ENCODE measurements around the gene GOLT1A.

The GOLT1A gene

GRCh38 chr1:204218552-204218951, 4.8 kb upstream of the GOLT1A start:
- H3K9me2 ChIP-seq (ENCODE audit: low read depth, low read length), result no peaks in the 10 kb centered on the region
- H3F3A ChIP-seq (ENCODE audit: insufficient read depth, low read length), result no peaks in the 10 kb centered on the region
- no peak overlapping the region for H3K9ac ChIP-seq (ENCODE audit: low read length)
- H3K36me3 ChIP-seq (ENCODE audit: insufficient read depth, low read length), result no peaks in the 10 kb centered on the region
- no peaks in the 10 kb centered on the region for H3K4me1 ChIP-seq (ENCODE audit: insufficient read depth, low read length, severe bottlenecking)
- H3K9me3 ChIP-seq (ENCODE audit: low read length), result no peaks in the 10 kb centered on the region
- no peaks in the 10 kb centered on the region for H4K20me1 ChIP-seq (ENCODE audit: insufficient read depth, low read length)
- no peaks in the 10 kb centered on the region for H3K79me2 ChIP-seq (ENCODE audit: insufficient read depth, low read length)
- no peak overlapping the region for H3K27ac ChIP-seq (ENCODE audit: low read depth, low read length, poor library complexity, severe bottlenecking)
- H3K27me3 ChIP-seq (ENCODE audit: insufficient read depth, low read length), result no peaks in the 10 kb centered on the region
- H3K4me3 ChIP-seq (ENCODE audit: low read depth, low read length, poor library complexity, severe bottlenecking), result no peak overlapping the region
- H2AFZ ChIP-seq (ENCODE audit: low read length), result no peak overlapping the region
- no peak overlapping the region for H3K4me2 ChIP-seq (ENCODE audit: low read length)
- TF ChIP-seq EZH2 (IDR thresholded peaks at IDR 0.05; ENCODE audit: borderline replicate concordance, low read length) (no peak), CTCF (IDR thresholded peaks at IDR 0.05; ENCODE audit: low read length) (no peak)

DNA sequence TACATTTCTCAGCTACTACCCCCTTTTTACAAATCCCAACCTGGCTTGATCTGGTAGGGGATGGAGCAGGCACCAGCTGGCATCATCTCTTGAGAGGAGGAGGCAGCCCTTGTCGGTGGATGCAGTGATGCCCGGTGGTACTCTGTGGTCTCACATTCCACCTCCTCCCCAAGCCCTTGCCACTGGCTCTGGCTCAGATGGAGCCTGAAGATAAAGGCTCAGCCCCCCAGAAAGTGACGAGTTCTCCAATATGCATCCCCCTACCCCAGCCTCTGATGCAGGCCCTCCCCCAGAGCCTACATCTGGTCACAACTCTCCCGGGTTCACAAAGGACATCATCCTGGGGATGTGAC, 3.8 kb upstream of the GOLT1A start:
- H3K9me2 ChIP-seq (ENCODE audit: low read depth, low read length), result no peaks in the 10 kb centered on the region
- no peaks in the 10 kb centered on the region for H3K4me1 ChIP-seq (ENCODE audit: insufficient read depth, low read length, severe bottlenecking)
- H3F3A ChIP-seq (ENCODE audit: insufficient read depth, low read length), result no peaks in the 10 kb centered on the region
- H3K36me3 ChIP-seq (ENCODE audit: insufficient read depth, low read length), result no peaks in the 10 kb centered on the region
- no peak overlapping the region for H3K4me3 ChIP-seq (ENCODE audit: low read depth, low read length, poor library complexity, severe bottlenecking)
- H2AFZ ChIP-seq (ENCODE audit: low read length), result no peak overlapping the region
- no peaks in the 10 kb centered on the region for H3K9me3 ChIP-seq (ENCODE audit: low read length)
- H3K9ac ChIP-seq (ENCODE audit: low read length), result no peak overlapping the region
- H3K4me2 ChIP-seq (ENCODE audit: low read length), result no peak overlapping the region
- TF ChIP-seq CTCF (IDR thresholded peaks at IDR 0.05; ENCODE audit: low read length) (no peak), EZH2 (IDR thresholded peaks at IDR 0.05; ENCODE audit: borderline replicate concordance, low read length) (no peak)
- no peaks in the 10 kb centered on the region for H3K79me2 ChIP-seq (ENCODE audit: insufficient read depth, low read length)
- H4K20me1 ChIP-seq (ENCODE audit: insufficient read depth, low read length), result no peaks in the 10 kb centered on the region
- no peak overlapping the region for H3K27ac ChIP-seq (ENCODE audit: low read depth, low read length, poor library complexity, severe bottlenecking)
- no peaks in the 10 kb centered on the region for H3K27me3 ChIP-seq (ENCODE audit: insufficient read depth, low read length)

DNA sequence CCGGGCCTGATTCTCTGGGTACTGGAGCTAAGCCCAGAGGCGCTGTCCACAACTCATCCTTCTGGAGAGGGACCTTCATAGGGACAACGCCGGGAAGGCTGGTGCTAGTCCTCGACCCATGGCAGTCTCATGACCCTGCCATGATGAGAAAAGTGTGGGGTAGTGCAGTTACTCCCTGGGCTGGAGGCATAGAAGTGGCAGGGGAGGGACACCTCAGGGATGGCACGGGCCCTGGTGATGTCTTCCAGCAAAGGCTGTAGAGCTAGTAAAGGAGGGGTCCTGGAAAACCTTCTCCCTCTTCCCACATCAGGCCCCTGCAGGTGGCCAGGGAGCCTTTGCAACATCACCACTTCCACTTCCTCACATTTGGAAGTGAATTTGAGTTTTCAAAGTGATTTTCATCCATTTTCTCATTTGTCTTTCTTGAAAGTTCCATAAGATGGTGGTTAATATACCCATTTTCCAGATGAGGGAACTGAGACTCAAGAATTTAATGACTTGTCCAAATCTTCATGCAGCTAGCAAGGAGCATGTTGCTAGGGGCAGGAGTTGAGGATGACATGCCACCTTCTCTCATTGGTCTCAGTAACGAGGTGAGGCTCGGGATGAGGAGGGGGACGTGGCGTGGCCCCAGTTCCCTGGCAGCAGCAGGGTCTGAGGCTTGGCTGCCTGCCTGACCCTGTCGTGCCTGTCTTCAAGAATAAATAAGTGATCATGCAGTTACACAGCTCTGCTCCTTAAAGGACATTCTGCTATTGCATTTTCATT, 3.3 kb upstream of the GOLT1A start:
- Histone ChIP-seq H3K9ac (ENCODE audit: low read length) (no peak overlapping the region), H3K9me2 (ENCODE audit: low read depth, low read length) (no peaks in the 10 kb centered on the region), H3K27ac (ENCODE audit: low read depth, low read length, poor library complexity, severe bottlenecking) (no peak overlapping the region), H3K4me1 (ENCODE audit: insufficient read depth, low read length, severe bottlenecking) (no peaks in the 10 kb centered on the region), H3K4me3 (ENCODE audit: low read depth, low read length, poor library complexity, severe bottlenecking) (no peak overlapping the region), H3F3A (ENCODE audit: insufficient read depth, low read length) (no peaks in the 10 kb centered on the region), H2AFZ (ENCODE audit: low read length) (no peak overlapping the region), H3K27me3 (ENCODE audit: insufficient read depth, low read length) (no peaks in the 10 kb centered on the region), H3K79me2 (ENCODE audit: insufficient read depth, low read length) (no peaks in the 10 kb centered on the region), H3K36me3 (ENCODE audit: insufficient read depth, low read length) (no peaks in the 10 kb centered on the region), H4K20me1 (ENCODE audit: insufficient read depth, low read length) (no peaks in the 10 kb centered on the region), H3K9me3 (ENCODE audit: low read length) (no peaks in the 10 kb centered on the region), H3K4me2 (ENCODE audit: low read length) (no peak overlapping the region)
- no peak for TF ChIP-seq EZH2 (IDR thresholded peaks at IDR 0.05; ENCODE audit: borderline replicate concordance, low read length)
- TF ChIP-seq CTCF (IDR thresholded peaks at IDR 0.05; ENCODE audit: low read length), result no peak
